IgD-negative memory B cell (primary cell): Measurements from ENCODE around the gene PP2D1. TPM values are rescaled to one million over a fixed set of nuclear protein-coding genes. Genes with fewer than 3 reads are reported as not detected.
"Not testable (repeated sequence)": the region's sequence is repeated elsewhere in the genome, so short reads cannot be mapped to it uniquely, and the experiment has no call there.

Source experiments
- H3K27ac Mint-ChIP-seq, 3 donors: one replicate each; pipeline ENCODE4 v1.8.0; 2020 to 2022; ENCODE audit warnings: mild to moderate bottlenecking in 3 of 3, mixed read lengths in 3 of 3, moderate library complexity in 1 of 3
- H3K27me3 Mint-ChIP-seq: one replicate; pipeline ENCODE4 v1.8.0; 2021; ENCODE audit warnings: mixed read lengths
- H3K36me3 Mint-ChIP-seq: one replicate; pipeline ENCODE4 v1.8.0; 2020; ENCODE audit warnings: mild to moderate bottlenecking, mixed read lengths
- H3K4me1 Mint-ChIP-seq, 3 donors: one replicate each; pipeline ENCODE4 v1.8.0; 2020 to 2022; ENCODE audit warnings: mixed read lengths in 3 of 3, mild to moderate bottlenecking in 1 of 3
- H3K4me3 Mint-ChIP-seq, 4 donors: one replicate each; pipeline ENCODE4 v1.8.0; 2020 to 2022; ENCODE audit warnings: mild to moderate bottlenecking in 4 of 4, mixed read lengths in 4 of 4, moderate library complexity in 3 of 4
- H3K9me3 Mint-ChIP-seq, 3 donors: one replicate each; pipeline ENCODE4 v1.8.0; 2020 to 2021; ENCODE audit warnings: mixed read lengths in 3 of 3, mild to moderate bottlenecking in 1 of 3
- polyA plus RNA-seq: library from polyadenylated mRNA; unstranded; fragments of 300-500 nt; fragmentation: Illumina TruSeq; gene quantifications from one replicate; pipeline ENCODE4 v1.2.3, GENCODE V29; 2021

The PP2D1 gene
- polyA plus RNA-seq, 1 donor from 2014 or later = 0.64 TPM

DNA sequence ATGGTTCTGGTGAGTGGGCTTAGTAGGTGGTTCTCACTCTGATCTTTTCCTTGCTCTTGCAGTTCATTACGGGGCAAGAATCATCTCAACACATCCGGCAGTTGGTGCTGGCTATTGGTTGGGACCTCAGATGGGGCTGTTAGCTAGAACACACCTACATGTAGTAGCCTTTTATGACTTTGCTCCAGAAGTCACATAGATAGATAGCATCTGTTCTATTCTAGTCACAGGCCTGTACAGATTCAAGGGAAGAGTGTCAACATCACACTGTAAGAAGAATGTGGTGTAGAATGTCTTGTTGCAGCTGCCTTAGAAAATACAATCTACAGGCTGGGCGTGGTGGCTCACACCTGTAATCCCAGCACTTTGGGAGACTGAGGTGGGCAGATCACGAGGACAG, 50.1 kb downstream of the PP2D1 start:
- Mint-ChIP-seq H3K27me3 (no peaks in the 10 kb centered on the region), H3K4me3 (no peak overlapping the region)

DNA sequence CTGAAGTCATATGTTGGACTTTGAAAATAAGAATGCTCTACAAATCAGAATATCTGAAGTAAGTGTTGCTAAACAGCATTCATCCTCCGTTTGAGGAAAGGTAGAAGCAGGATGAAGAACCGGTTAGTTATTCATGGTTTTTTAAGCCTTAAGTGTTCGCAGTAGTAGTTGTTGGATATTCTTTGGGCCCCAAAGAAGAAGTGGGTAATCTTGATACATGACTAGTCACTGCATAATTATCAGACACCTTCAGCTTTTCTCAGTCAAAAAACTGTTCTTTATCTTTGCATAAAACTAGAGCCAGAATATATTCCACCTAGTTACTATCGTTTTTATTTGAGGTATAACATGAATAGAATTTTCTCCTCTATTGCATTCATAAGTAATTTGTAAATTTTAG, 51.4 kb downstream of the PP2D1 start:
- H3K27me3 Mint-ChIP-seq = no peaks in the 10 kb centered on the region
- no peak overlapping the region for H3K27ac Mint-ChIP-seq
- H3K4me1 Mint-ChIP-seq = peaks cover 23 to 39% (median 35%) of the 10 kb centered on the region in 3 donors
- H3K36me3 Mint-ChIP-seq = peaks cover 5% of the 10 kb centered on the region
- H3K4me3 Mint-ChIP-seq = no peak overlapping the region
- no peaks in the 10 kb centered on the region for H3K9me3 Mint-ChIP-seq

More for the DNA sequence above, 50.1 kb downstream of the PP2D1 start:
- peaks cover 27 to 45% (median 38%) of the 10 kb centered on the region in 3 donors for H3K4me1 Mint-ChIP-seq
- H3K9me3 Mint-ChIP-seq = no peaks in the 10 kb centered on the region
- peak overlapping the region in 1 of 3 donors; percentile 35 for H3K27ac Mint-ChIP-seq
- H3K36me3 Mint-ChIP-seq = peaks cover 5% of the 10 kb centered on the region

DNA sequence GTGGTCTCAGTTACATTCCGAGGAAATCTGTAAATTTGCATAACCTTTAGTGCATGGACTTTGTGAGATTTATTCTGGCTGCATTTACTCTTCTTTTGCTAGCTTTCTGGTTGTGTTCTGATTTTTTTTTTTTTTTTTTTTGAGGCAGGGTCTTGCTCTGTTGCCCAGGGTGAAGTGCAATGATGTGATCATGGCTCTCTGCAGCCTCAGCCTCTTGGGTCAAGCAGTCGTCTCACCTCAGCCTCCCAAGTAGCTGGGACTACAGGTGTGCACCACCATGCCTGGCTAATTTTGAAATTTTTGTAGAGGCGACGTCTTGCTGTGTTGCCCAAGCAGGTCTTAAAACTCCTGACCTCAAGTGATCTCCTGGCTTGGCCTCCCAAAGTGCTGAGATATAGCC, 52.6 kb downstream of the PP2D1 start:
- H3K27me3 Mint-ChIP-seq = no peaks in the 10 kb centered on the region
- H3K4me3 Mint-ChIP-seq = no peak overlapping the region
- H3K27ac Mint-ChIP-seq = no peak overlapping the region
- peaks cover 28 to 39% (median 39%) of the 10 kb centered on the region in 3 donors for H3K4me1 Mint-ChIP-seq
- H3K36me3 Mint-ChIP-seq = peaks cover 4% of the 10 kb centered on the region
- H3K9me3 Mint-ChIP-seq = no peaks in the 10 kb centered on the region

DNA sequence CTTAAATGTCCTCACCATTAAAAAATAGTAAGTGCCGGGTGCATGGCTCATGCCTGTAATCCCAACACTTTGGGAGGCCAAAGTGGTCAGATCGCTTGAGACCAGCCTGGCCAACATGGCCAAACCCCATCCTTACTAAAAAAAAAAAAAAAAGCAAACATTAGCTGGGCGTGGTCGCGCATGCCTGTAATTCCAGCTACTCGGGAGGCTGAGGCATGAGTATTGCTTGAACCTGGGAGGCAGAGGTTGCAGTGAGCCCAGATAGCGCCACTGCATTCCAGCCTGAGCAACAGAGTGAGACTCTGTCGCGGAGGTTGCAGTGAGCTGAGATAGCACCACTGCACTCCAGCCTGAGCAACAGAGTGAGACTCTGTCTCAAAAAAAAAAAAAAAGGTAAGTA, 54.7 kb downstream of the PP2D1 start:
- not testable (repeated sequence) for H3K4me3 Mint-ChIP-seq

DNA sequence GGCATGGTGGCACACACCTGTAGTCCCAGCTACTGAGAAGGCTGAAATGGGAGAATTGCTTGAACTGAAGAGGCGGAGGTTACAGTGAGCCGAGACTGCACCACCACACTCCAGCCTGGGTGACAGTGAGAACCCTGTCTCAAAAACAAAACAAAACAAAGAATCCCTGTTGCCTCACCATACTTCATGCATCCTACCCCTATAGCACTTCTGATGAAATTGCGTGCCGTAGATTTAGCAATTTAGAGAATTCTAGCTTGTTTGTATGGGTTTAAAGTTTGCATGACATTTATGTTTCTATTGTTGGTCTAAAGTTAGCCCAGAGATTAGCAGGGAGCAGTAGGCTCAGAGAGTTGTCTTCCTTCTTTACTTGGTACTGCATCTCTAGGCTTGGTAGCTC, 57.4 kb downstream of the PP2D1 start:
- Mint-ChIP-seq H3K4me3 (no peak overlapping the region), H3K36me3 (peaks cover 1% of the 10 kb centered on the region), H3K4me1 (peaks cover 2 to 22% (median 21%) of the 10 kb centered on the region in 3 donors), H3K27me3 (no peaks in the 10 kb centered on the region), H3K27ac (no peak overlapping the region), H3K9me3 (no peaks in the 10 kb centered on the region)

More for the DNA sequence above, 54.7 kb downstream of the PP2D1 start:
- not testable (repeated sequence) for H3K27ac Mint-ChIP-seq, H3K9me3 Mint-ChIP-seq, H3K27me3 Mint-ChIP-seq, H3K36me3 Mint-ChIP-seq
- H3K4me1 Mint-ChIP-seq = peaks cover 26 to 31% (median 27%) of the 10 kb centered on the region in 3 donors

DNA sequence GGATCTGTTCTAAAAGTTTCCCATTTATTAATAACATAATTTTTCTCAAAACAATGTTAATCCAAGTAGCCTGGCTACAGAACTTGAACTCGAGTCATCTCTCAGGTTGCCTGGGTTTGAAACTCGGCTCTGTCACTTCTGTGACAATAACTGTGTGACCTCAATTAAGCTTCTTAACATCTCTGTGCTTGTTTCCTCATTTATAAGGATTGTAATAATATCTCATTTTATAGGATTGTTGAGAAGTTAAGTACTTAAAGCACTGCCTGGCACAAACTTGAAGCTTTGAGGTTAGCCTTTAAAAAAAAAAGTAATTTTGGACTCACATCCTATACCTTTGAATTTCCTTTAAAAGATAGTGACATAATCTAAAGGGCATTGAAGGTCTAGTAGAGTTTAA, 61.7 kb downstream of the PP2D1 start:
- Mint-ChIP-seq H3K27me3 (no peaks in the 10 kb centered on the region), H3K36me3 (peaks cover 1% of the 10 kb centered on the region), H3K4me1 (peaks cover 19 to 38% (median 33%) of the 10 kb centered on the region in 3 donors), H3K4me3 (no peak overlapping the region), H3K9me3 (no peaks in the 10 kb centered on the region), H3K27ac (no peak overlapping the region)

DNA sequence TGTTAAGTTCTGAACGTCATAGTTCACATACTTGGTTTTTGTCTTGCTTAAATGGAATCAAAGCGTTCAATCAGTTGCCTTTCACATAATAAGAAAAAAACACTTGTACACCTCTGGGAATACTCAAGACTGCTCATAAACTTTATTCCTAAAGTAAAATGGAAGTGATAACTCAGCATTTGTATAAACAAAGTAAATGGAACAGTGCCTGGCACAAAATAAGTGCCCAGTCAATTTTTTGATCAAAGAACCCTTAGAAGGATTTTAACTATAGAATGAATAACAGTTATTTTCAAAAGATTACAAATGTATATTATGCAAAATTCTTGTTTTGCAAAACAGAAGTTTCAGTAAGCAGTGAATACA, 63.9 kb downstream of the PP2D1 start:
- no peaks in the 10 kb centered on the region for H3K36me3 Mint-ChIP-seq
- no peaks in the 10 kb centered on the region for H3K27me3 Mint-ChIP-seq
- H3K4me3 Mint-ChIP-seq = peak overlapping the region; percentile 86 to 99 (median 97)
- H3K9me3 Mint-ChIP-seq = no peaks in the 10 kb centered on the region
- H3K4me1 Mint-ChIP-seq = peaks cover 19 to 36% (median 25%) of the 10 kb centered on the region in 3 donors
- H3K27ac Mint-ChIP-seq = peak overlapping the region; percentile 82 to 99 (median 98)

DNA sequence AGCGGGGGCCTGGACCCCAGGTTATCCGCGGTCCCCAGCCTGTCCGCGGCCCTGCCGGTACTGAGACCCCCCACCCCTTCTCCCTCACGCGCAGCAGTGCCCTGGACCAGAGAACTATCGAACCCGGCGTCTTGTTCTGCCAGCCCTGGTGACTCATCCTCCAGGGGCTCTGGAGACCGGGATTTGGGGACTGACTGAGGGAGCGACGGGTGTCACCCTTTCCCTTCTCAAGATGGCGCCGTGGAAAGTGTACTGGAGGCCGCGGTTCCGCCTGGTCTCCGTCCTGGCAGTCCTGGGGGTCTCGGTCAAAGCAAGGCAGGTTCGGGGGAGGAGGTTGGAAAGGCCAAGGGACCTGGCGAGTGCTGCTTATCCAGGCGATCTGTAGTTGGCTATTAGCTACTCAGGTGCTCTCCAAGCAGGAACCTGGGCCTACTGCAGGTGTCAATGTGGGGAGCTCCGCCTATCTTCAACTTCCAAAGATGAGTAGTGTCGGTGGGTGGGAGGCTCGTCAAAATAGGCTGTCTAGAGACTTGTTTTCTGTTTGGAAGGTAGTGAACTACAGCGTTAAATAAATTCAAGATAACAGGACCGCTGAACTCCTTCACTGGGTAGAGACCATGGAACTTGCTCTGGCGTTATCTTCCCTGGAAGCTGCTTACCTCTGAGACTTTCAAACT, 64.4 kb downstream of the PP2D1 start:
- Mint-ChIP-seq H3K4me1 (peaks cover 19 to 36% (median 25%) of the 10 kb centered on the region in 3 donors), H3K27ac (peak overlapping the region; percentile 82 to 99 (median 98)), H3K27me3 (no peaks in the 10 kb centered on the region), H3K4me3 (peak overlapping the region; percentile 86 to 99 (median 97)), H3K36me3 (no peaks in the 10 kb centered on the region), H3K9me3 (no peaks in the 10 kb centered on the region)

DNA sequence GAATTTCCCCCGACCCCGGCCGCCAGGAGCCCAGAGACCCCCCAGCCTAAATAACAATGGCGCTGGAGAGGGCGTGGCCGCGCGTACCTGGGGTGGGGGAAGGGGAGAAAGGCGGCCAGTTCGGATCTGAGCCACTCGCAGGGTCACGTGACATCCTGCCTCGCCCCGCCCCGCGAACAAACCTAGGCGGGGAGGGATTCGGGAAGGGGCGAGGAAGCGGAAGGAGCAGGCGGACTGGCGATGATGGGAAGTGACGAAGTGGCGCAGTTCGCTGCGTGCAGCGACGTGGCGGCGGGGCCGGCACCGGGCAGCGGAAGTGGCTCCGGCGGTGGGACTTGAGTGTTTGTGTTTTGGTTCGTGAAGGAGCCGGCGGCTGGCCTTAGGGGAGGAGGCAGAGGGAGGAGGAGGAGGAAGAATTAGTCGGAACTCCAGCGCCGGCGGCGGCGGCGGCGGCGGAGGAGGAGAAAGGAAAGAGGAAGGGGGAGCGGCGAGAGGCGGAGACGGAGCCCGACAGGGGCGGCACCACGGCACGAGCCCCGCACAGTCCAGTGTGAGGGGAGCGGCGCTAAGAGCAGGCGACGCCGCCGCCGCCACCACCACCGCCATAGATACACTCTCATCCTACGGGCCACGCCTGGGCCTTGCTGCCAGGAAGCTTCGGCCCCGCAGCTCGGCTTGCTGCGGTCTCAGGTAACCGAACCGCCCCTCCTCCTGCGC, 65.1 kb downstream of the PP2D1 start, which contains the start of gene RAB5A:
Gene RAB5A, plus strand, starts transcription at position 266 of the 717 bp plus-strand sequence. CDS start 3,802 bp downstream, outside the sequence.
- Mint-ChIP-seq H3K27me3 (no peaks in the 10 kb centered on the region), H3K27ac (peak within 1 kb of the TSS; percentile 82 to 99 (median 98)), H3K36me3 (no peaks in the 10 kb centered on the region), H3K4me1 (peaks cover 19 to 33% (median 25%) of the 10 kb centered on the region in 3 donors), H3K9me3 (no peaks in the 10 kb centered on the region), H3K4me3 (peak within 1 kb of the TSS; percentile 86 to 99 (median 97))

DNA sequence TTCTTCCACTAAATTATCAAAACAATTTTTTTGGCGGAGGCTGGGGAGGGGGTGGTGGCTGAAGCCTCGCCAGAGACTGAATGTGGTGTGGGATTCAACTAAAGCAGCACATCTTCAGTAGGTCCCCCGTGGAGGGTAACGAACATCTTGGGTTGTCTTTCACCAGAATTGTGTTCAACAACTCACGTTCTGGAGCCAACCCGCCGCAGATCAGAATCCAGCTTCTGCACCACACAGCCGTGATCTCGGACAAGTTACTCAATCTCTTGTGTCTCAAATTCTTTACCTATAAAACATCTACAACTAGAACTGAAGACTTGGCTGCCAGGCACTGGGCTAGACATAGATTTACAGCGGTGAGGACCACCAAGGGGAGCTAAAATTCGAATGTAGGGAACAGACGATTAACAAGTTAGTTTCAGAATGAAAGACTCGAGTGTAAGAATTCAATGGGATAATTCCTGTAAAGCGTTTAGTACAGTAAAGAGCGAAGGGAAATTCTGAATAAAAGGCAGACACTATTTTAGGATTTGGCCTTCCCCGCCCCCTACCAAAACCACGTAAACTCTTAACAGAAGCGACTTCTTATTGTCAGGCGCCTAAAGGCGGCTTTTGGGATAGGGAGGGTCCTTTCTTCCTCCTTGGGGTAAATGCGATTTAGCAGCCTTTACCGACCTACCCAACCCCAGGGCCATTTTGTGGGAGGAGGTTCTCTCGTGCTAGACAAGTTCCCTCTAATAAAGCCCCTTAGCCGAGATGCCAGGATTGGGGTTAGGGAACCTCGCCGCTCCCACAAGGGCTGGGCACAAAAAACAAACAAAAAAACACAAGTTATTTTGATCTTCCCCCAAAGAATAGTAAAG, 65.9 kb downstream of the PP2D1 start:
- Mint-ChIP-seq H3K9me3 (no peaks in the 10 kb centered on the region), H3K36me3 (no peaks in the 10 kb centered on the region), H3K4me3 (peak overlapping the region; percentile 86 to 99 (median 97)), H3K27me3 (no peaks in the 10 kb centered on the region), H3K4me1 (peaks cover 19 to 30% (median 25%) of the 10 kb centered on the region in 3 donors), H3K27ac (peak overlapping the region; percentile 82 to 99 (median 98))

DNA sequence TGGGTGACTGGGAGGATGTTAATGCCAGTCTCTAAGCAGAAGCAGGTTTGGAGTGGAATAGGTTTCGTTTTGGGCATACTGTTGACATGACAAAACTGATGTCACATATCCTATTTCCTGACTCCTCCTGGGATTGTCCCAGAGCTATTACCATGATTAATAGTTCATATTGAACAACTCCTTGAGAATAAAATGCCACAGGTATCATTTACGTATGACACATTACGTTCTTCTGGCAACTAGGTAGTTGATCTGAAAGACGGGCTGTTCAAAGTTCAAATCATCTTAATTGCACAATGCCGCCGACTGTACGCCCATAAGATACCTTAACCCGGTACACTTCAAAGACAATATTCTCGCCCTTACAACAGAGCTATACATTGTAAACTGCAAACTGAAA, 66.5 kb downstream of the PP2D1 start:
- peak overlapping the region; percentile 82 to 98 (median 91) for H3K4me3 Mint-ChIP-seq
- H3K27ac Mint-ChIP-seq = peak overlapping the region; percentile 82 to 99 (median 98)
- no peaks in the 10 kb centered on the region for H3K36me3 Mint-ChIP-seq
- peaks cover 19 to 27% (median 20%) of the 10 kb centered on the region in 3 donors for H3K4me1 Mint-ChIP-seq
- no peaks in the 10 kb centered on the region for H3K9me3 Mint-ChIP-seq
- H3K27me3 Mint-ChIP-seq = no peaks in the 10 kb centered on the region

DNA sequence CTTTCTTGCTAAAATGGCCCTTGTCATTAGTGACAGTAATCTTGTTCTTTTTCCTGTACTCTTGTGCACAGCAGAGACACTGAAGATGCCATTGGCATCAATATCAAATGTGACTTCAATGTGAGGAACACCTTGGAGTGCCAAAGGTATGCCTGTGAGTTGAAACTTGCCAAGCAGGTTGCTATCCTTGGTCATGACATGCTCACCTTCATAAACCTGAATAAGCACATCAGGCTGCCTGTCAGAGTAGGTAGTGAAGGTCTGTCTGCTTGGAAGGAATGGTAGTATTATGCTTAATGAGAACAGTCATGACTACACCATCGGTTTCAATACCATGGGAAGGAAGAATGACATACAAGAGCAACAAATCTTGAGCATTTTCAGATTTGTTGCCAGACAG, 71.4 kb downstream of the PP2D1 start:
- H3K9me3 Mint-ChIP-seq = peaks cover 0 to 4% (median 1%) of the 10 kb centered on the region in 3 donors
- no peaks in the 10 kb centered on the region for H3K36me3 Mint-ChIP-seq

DNA sequence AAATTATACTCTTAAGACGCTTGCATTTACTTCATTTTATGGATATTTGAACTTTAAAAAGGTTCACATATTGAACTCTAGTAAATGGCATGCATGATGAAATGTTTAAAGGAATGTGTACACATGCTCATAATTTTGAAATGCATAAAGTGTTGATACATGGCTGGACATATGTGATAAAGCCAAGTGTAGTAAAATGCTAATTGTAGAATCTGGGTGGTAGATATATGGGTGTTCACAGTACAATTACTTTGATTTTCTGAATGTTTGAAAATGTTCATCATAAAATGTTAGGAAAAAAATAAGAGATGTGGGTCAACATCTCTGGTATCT, 73.8 kb downstream of the PP2D1 start:
- peaks cover 0 to 4% (median 1%) of the 10 kb centered on the region in 3 donors for H3K9me3 Mint-ChIP-seq
- no peaks in the 10 kb centered on the region for H3K4me1 Mint-ChIP-seq
- H3K27me3 Mint-ChIP-seq = no peaks in the 10 kb centered on the region
- H3K4me3 Mint-ChIP-seq = peak overlapping the region in 1 of 4 donors; percentile 24
- H3K36me3 Mint-ChIP-seq = no peaks in the 10 kb centered on the region
- H3K27ac Mint-ChIP-seq = no peak overlapping the region

More for the DNA sequence above, 71.4 kb downstream of the PP2D1 start:
- H3K4me3 Mint-ChIP-seq = no peak overlapping the region
- peaks cover 0 to 4% (median 4%) of the 10 kb centered on the region in 3 donors for H3K4me1 Mint-ChIP-seq
- H3K27ac Mint-ChIP-seq = no peak overlapping the region
- no peaks in the 10 kb centered on the region for H3K27me3 Mint-ChIP-seq

DNA sequence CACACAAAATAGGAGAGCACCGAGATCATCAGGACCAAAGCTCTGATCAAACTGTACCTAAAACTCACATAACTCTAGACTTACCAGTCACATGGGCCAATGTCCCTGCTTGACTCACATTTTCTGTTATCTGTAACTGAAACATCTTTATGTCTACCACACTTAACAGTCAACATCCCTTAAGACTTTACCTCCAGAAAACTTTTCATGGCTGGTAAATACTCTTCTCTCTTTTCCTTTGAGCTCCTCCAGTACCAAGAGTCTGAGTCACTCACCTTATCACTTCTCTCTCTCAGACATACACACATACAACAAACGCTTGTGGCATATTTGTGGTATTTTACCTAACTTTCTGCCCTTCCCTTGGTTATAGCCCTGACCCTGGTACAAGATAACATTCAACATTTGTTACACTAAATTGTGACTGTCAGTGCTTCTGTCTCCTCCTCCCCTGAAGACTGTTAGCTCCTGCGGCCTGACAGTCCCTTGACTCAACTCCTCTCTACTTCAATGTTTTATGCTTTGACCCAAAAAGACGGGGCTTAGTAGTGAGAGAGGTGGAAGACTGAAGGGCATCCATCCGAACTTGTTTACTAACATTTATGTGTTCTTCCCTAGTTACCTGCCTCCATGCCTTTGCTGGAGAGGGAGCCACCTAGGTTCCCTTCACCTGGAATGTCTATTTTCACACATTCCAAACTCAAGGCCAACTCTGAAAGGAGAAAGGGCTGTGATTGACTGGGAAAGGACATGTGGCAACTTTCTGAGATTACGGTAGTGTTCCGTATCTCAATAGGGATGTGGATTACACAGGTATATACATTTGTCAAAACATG, 74.4 kb downstream of the PP2D1 start:
- Mint-ChIP-seq H3K4me3 (no peak overlapping the region), H3K27ac (no peak overlapping the region), H3K4me1 (peaks cover 0 to 2% (median 0%) of the 10 kb centered on the region in 3 donors)

More for the DNA sequence above, 74.4 kb downstream of the PP2D1 start:
- H3K27me3 Mint-ChIP-seq = no peaks in the 10 kb centered on the region
- H3K36me3 Mint-ChIP-seq = peaks cover 2% of the 10 kb centered on the region
- H3K9me3 Mint-ChIP-seq = peaks cover 0 to 4% (median 1%) of the 10 kb centered on the region in 3 donors
